NCI-H2029 (cell line): ENCODE measurements around the gene IKZF4.
A peak's percentile ranks its signal among the peaks of the same experiment; 100 is the strongest.

Source experiments
- DNase-seq: peaks from one replicate; lab custom pipeline; 2025; lab: John Stamatoyannopoulos, UW

Gene IKZF4

DNA sequence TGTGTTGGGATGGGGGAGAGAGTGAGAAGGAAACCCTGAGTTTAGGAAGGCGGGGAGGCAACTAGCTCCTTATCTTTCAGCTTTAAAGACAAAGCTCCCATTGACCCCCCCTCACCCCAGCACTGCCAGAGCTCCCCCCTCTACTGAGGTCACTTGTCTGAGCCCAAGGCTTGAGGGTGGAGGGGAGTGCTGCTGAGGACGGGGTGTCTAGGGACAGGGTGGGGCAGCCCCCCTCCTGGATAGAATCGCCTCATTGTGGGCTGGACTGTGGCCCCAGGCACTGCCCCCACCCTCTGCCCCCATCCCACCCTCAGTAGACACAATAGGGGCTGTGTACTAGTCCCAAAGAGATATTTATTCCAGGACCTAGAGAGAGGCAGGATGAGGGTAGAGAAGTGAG lies 62.1 kb downstream of the IKZF4 start:
- no peak for DNase-seq

DNA sequence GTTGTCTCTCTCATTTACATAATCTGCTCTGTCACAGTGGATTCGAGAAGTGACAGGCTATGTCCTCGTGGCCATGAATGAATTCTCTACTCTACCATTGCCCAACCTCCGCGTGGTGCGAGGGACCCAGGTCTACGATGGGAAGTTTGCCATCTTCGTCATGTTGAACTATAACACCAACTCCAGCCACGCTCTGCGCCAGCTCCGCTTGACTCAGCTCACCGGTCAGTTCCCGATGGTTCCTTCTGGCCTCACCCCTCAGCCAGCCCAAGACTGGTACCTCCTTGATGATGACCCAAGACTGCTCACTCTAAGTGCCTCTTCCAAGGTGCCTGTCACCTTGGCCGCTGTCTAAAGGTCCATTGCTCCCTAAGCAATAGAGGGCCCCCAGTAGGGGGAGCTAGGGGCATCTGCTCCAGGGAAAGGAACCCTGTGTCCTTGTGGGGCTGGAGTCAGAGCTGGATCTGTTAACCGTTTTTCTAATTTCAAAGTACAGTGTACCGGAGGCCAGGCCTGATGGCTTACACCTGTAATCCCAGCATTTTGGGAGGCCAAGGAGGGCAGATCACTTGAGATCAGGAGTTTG lies 64.2 kb downstream of the IKZF4 start:
- no peak for DNase-seq

GRCh38 chr12:56086096-56086495 lies 65.3 kb downstream of the IKZF4 start:
- no peak for DNase-seq

DNA sequence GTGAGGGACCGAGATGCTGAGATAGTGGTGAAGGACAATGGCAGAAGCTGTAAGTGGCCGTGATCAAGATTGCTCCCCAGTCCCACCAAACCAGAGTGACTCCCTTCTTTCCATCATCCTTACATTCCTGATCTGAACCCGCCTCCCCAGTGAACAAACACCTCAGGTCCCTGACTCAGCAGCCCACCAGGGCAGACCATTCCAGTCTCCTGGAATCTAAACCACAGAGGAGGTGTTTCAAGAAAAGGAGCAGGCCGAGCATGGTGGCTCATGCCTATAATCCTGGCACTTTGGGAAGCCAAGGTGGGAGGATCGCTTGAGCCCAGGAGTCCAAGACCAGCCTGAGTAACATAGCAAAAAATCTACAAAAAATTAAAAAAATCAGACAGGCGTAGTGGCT lies 65.8 kb downstream of the IKZF4 start:
- no peak for DNase-seq

DNA sequence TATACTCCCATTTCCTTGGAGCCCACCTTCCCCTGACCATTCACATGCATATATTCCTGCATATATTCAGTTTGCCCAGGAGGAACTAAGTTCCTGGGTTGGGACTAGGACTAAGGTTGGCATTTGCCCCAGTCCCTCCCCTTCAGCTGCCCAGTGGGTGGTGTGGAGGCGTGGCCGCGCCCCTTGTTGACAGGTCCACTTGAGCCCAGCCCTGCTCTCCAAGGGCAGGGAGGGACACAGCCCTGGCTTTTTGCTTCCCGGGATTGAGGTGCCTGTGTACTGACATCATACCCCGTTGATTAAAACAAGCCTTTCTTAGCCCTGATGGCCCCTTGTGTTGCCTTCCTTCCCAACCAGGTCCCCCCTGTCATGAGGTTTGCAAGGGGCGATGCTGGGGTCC lies 66.4 kb downstream of the IKZF4 start:
- peak; percentile 84 for DNase-seq
